HepG2 (cell line): ENCODE measurements around the gene PCIF1. TPM values are rescaled to one million over a fixed set of nuclear protein-coding genes. Genes with fewer than 3 reads are reported as not detected.

Experiments used
- HCFC1 ChIP-seq: fragments of 150-350 bp; IDR thresholded peaks from 2 replicates; pipeline ENCODE4 v1.6.1; 2014; ENCODE audit warnings: low read depth, low read length
- HNRNPH1 ChIP-seq: fragments of 200-400 bp; formaldehyde crosslinking; optimal IDR thresholded peaks from 2 replicates; pipeline ENCODE3; 2017; ENCODE audit warnings: mild to moderate bottlenecking, low read depth, low read length
- ISL2 ChIP-seq: sonication (generic); formaldehyde crosslinking; IDR thresholded peaks from 2 replicates; pipeline ENCODE4 v1.5.0; 2020; ENCODE audit warnings: missing genetic modification reagents
- KDM3A ChIP-seq: IDR thresholded peaks from 2 replicates; pipeline ENCODE4 v1.6.1; 2018; ENCODE audit warnings: low read depth, missing compliant biosample characterization
- MAFG ChIP-seq: sonication (generic); formaldehyde crosslinking; IDR thresholded peaks from 2 replicates; pipeline ENCODE4 v1.5.1; 2020; ENCODE audit warnings: mild to moderate bottlenecking, missing genetic modification reagents
- NR2F1 ChIP-seq, 2 experiments: fragments of 450-650 bp in 1 of 2; formaldehyde crosslinking in 1 of 2; IDR thresholded peaks; 2 replicates each; pipeline versions ENCODE4 v1.5.0 to v1.6.1; 2016 to 2020; ENCODE audit warnings: mild to moderate bottlenecking in 1 of 2, missing compliant biosample characterization in 1 of 2, missing genetic modification reagents in 1 of 2, moderate library complexity in 1 of 2
- SKI ChIP-seq: fragments of 450-650 bp; IDR thresholded peaks from one replicate; pipeline ENCODE4 v1.6.1; 2018; ENCODE audit warnings: mild to moderate bottlenecking; ENCODE audit not compliant: partially characterized antibody
- ZFP36L2 ChIP-seq: sonication (generic); formaldehyde crosslinking; IDR thresholded peaks from 2 replicates; pipeline ENCODE4 v1.4.0; 2020; ENCODE audit warnings: missing genetic modification reagents
- ZFP90 ChIP-seq: sonication (generic); formaldehyde crosslinking; IDR thresholded peaks from 2 replicates; pipeline ENCODE4 v1.8.0; 2022; ENCODE audit warnings: missing genetic modification reagents, mild to moderate bottlenecking, inconsistent platforms, borderline replicate concordance
- ZIK1 ChIP-seq: sonication (generic); formaldehyde crosslinking; IDR thresholded peaks from 2 replicates; pipeline ENCODE4 v1.5.0; 2020; ENCODE audit warnings: mild to moderate bottlenecking, low read depth, missing genetic modification reagents, borderline replicate concordance
- ZNF577 ChIP-seq: sonication (generic); formaldehyde crosslinking; IDR thresholded peaks from 2 replicates; pipeline ENCODE4 v1.4.0; 2020; ENCODE audit warnings: mild to moderate bottlenecking, low read depth, missing genetic modification reagents, borderline replicate concordance
- ZNF652 ChIP-seq: IDR thresholded peaks from 2 replicates; pipeline ENCODE4 v1.6.1; 2016; ENCODE audit warnings: low read depth, borderline replicate concordance
- ZNF703 ChIP-seq: sonication (generic); formaldehyde crosslinking; IDR thresholded peaks from 2 replicates; pipeline ENCODE4 v1.5.1; 2020; ENCODE audit warnings: missing genetic modification reagents, mild to moderate bottlenecking, moderate library complexity, borderline replicate concordance
- polyA plus RNA-seq, 8 experiments: library from polyadenylated mRNA; depleted of rRNA in 3 of 8; stranded (reverse) in 7 of 8; unstranded in 1 of 8; fragments of >200 nt; fragmentation: Illumina TruSeq in 4 of 8; extraction: Trizol in 4 of 8; gene quantifications; 2 replicates each; pipeline versions ENCODE4 v1.2.1 to v1.2.3, GENCODE V29; 2011 to 2016; ENCODE audit warnings: low read depth in 4 of 8, missing spikeins in 1 of 8, mixed read lengths in 1 of 8; ENCODE audit not compliant: insufficient read depth in 1 of 8
- total RNA-seq, 5 experiments: library from RNA; depleted of rRNA; stranded (reverse); fragments of >200 nt; fragmentation: Illumina TruSeq; extraction: Trizol; gene quantifications; 2 replicates each; pipeline ENCODE4 v1.2.3, GENCODE V29; 2016; ENCODE audit warnings: low read depth in 1 of 5
- TF ChIP-seq, protein P1 (sequence below): sonication (generic); formaldehyde crosslinking; IDR thresholded peaks from 2 replicates; pipeline ENCODE4 v1.5.0; 2020; ENCODE audit warnings: mild to moderate bottlenecking, missing genetic modification reagents
- TF ChIP-seq, protein P2 (sequence below): sonication (generic); formaldehyde crosslinking; IDR thresholded peaks from 2 replicates; pipeline ENCODE4 v1.8.1; 2023; ENCODE audit warnings: mild to moderate bottlenecking, inconsistent platforms, moderate library complexity, missing genetic modification reagents, borderline replicate concordance
- TF ChIP-seq, protein P3 (sequence below): IDR thresholded peaks from 2 replicates; pipeline ENCODE4 v1.6.1; 2016; ENCODE audit warnings: low read depth, missing genetic modification reagents, missing compliant biosample characterization
- TF ChIP-seq, protein P4 (sequence below): sonication (generic); formaldehyde crosslinking; conservative IDR thresholded peaks from 2 replicates; pipeline ENCODE4 v1.8.0; 2022; ENCODE audit warnings: mild to moderate bottlenecking, moderate library complexity, missing genetic modification reagents

PCIF1 gene
- total and polyA plus RNA-seq, 2 of the 13 experiments (the other 11 are each of a cell fraction or from before 2014, with no cell fraction given), result 20.9 to 24.4 TPM

DNA sequence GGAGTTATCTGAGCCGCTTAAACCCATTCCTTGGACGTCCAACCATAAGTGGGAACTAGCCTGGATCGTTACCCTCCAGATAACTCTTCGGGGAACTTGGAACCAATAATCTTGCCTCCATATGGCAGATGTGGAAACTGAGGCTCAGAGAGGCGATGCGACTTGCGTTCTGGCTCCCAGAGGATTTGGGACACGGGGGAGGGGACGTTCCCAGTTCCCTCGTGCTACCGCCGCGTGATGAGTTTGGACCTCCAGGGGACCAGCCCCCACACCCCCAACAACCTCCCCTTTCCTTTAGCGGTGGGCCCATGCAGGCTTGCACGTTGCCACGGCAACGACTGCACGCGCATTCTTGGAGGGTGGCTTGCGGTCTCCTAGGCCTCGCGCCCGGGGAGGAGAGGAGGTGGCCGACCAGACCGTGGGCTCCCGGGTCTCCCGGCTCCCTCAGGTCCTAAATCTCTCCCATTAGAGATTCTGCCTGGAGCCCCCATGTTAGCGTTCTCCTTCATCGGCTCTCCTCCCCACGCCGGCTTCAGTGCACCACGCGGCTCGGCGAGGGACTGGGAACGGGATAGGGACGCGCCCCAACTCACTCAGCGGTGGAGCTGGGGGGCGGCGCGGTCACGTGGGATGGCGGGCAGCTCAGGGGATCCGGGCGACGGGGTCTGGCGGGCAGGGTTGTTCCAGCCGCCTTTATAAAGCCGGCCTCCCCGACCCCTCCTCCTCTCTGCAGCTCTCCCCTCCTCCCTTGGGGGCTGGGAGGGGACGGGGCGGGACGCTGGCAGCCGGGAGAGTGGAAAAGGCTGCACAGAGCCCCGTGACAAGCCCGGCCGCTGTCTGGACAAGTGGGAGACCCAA lies 22.8 kb upstream of the PCIF1 start, which contains the start of gene PLTP (continued):
- TF ChIP-seq, protein P1, sequence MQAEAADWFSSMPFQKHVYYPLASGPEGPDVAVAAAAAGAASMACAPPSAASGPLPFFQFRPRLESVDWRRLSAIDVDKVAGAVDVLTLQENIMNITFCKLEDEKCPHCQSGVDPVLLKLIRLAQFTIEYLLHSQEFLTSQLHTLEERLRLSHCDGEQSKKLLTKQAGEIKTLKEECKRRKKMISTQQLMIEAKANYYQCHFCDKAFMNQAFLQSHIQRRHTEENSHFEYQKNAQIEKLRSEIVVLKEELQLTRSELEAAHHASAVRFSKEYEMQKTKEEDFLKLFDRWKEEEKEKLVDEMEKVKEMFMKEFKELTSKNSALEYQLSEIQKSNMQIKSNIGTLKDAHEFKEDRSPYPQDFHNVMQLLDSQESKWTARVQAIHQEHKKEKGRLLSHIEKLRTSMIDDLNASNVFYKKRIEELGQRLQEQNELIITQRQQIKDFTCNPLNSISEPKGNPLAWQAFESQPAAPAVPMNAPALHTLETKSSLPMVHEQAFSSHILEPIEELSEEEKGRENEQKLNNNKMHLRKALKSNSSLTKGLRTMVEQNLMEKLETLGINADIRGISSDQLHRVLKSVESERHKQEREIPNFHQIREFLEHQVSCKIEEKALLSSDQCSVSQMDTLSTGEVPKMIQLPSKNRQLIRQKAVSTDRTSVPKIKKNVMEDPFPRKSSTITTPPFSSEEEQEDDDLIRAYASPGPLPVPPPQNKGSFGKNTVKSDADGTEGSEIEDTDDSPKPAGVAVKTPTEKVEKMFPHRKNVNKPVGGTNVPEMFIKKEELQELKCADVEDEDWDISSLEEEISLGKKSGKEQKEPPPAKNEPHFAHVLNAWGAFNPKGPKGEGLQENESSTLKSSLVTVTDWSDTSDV (CRISPR knock-in tag), result no peak
- no peak for TF ChIP-seq SKI
- TF ChIP-seq ISL2 (CRISPR knock-in tag), result no peak
- no peak for TF ChIP-seq ZFP36L2 (CRISPR knock-in tag)
- no peak for TF ChIP-seq ZNF577
- TF ChIP-seq, protein P2, sequence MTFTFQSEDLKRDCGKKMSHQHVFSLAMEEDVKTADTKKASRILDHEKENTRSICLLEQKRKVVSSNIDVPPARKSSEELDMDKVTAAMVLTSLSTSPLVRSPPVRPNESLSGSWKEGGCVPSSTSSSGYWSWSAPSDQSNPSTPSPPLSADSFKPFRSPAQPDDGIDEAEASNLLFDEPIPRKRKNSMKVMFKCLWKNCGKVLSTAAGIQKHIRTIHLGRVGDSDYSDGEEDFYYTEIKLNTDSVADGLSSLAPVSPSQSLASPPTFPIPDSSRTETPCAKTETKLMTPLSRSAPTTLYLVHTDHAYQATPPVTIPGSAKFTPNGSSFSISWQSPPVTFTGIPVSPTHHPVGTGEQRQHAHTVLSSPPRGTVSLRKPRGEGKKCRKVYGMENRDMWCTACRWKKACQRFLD (CRISPR knock-in tag), result no peak
- TF ChIP-seq, protein P3, sequence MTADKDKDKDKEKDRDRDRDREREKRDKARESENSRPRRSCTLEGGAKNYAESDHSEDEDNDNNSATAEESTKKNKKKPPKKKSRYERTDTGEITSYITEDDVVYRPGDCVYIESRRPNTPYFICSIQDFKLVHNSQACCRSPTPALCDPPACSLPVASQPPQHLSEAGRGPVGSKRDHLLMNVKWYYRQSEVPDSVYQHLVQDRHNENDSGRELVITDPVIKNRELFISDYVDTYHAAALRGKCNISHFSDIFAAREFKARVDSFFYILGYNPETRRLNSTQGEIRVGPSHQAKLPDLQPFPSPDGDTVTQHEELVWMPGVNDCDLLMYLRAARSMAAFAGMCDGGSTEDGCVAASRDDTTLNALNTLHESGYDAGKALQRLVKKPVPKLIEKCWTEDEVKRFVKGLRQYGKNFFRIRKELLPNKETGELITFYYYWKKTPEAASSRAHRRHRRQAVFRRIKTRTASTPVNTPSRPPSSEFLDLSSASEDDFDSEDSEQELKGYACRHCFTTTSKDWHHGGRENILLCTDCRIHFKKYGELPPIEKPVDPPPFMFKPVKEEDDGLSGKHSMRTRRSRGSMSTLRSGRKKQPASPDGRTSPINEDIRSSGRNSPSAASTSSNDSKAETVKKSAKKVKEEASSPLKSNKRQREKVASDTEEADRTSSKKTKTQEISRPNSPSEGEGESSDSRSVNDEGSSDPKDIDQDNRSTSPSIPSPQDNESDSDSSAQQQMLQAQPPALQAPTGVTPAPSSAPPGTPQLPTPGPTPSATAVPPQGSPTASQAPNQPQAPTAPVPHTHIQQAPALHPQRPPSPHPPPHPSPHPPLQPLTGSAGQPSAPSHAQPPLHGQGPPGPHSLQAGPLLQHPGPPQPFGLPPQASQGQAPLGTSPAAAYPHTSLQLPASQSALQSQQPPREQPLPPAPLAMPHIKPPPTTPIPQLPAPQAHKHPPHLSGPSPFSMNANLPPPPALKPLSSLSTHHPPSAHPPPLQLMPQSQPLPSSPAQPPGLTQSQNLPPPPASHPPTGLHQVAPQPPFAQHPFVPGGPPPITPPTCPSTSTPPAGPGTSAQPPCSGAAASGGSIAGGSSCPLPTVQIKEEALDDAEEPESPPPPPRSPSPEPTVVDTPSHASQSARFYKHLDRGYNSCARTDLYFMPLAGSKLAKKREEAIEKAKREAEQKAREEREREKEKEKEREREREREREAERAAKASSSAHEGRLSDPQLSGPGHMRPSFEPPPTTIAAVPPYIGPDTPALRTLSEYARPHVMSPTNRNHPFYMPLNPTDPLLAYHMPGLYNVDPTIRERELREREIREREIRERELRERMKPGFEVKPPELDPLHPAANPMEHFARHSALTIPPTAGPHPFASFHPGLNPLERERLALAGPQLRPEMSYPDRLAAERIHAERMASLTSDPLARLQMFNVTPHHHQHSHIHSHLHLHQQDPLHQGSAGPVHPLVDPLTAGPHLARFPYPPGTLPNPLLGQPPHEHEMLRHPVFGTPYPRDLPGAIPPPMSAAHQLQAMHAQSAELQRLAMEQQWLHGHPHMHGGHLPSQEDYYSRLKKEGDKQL, result no peak
- no peak for TF ChIP-seq NR2F1 (CRISPR knock-in tag; IDR thresholded peaks at IDR 0.05)
- TF ChIP-seq ZNF703, result no peak
- TF ChIP-seq ZFP90, result 0 out of 2 replicates have a peak, but pooled peaks have one; percentile 16
- TF ChIP-seq, protein P4, sequence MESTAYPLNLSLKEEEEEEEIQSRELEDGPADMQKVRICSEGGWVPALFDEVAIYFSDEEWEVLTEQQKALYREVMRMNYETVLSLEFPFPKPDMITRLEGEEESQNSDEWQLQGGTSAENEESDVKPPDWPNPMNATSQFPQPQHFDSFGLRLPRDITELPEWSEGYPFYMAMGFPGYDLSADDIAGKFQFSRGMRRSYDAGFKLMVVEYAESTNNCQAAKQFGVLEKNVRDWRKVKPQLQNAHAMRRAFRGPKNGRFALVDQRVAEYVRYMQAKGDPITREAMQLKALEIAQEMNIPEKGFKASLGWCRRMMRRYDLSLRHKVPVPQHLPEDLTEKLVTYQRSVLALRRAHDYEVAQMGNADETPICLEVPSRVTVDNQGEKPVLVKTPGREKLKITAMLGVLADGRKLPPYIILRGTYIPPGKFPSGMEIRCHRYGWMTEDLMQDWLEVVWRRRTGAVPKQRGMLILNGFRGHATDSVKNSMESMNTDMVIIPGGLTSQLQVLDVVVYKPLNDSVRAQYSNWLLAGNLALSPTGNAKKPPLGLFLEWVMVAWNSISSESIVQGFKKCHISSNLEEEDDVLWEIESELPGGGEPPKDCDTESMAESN (CRISPR knock-in tag), result no peak
- TF ChIP-seq HCFC1, result no peak
- TF ChIP-seq HNRNPH1, result no peak
- TF ChIP-seq ZNF652, result no peak
- no peak for TF ChIP-seq MAFG (CRISPR knock-in tag)
- TF ChIP-seq ZIK1, result no peak; the same call in 1 of the 2 replicates
- no peak for TF ChIP-seq KDM3A (CRISPR knock-in tag)
